ENCODE data around the gene SLC1A3. TPM values are rescaled to one million over a fixed set of nuclear protein-coding genes. Genes with fewer than 3 reads are reported as not detected.

SLC1A3 gene
- total RNA-seq: 5.3 and 14.3 TPM in 2 replicates

DNA sequence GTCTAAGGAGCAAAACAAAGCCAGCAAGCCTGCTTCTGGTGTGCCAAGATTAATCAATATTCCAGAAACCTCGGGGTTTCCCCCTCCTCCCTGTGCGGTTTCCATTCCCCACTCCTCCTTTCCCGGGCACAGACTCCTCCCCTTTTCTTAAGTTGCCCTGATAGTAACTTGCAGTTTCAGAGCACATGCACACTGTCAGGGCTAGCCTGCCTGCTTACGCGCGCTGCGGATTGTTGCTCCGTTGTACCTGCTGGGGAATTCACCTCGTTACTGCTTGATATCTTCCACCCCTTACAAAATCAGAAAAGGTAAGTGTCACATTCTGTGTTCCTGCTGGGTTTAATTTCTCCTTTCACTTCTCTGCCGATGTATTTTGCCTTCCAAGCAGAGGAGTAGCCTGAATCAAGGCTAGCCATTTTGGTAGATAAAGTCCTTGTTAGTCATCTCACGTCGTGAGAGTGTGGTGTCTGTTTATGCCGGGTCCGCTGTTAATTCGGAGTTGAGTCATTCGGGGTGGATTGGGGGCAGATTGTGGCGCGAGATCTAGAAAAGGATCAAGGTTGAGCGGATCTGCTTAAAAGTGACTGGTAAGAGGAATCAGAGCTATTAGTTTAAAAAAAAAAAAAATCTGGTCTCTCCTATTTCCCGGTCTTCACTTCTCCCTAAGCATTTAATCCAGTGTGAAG, at the start of gene SLC1A3:
TSS of gene SLC1A3 (plus strand) at position 179 of the 686 bp plus-strand sequence. CDS start 1,818 bp downstream, outside the sequence.

Data from smooth muscle cell of the umbilical artery (primary cell).